Esophagus muscularis mucosa (tissue), 4 donors: Measurements from ENCODE around the gene MYO1A. TPM values are rescaled to one million over a fixed set of nuclear protein-coding genes. Genes with fewer than 3 reads are reported as not detected.
"Not testable (repeated sequence)": the region's sequence is repeated elsewhere in the genome, so short reads cannot be mapped to it uniquely, and the experiment has no call there.

ENCODE experiments used
- DNase-seq: peaks from one replicate; pipeline ENCODE4 v3.0.0-alpha.2; 2017; ENCODE audit errors: extremely low spot score
- H3K27ac ChIP-seq, 4 donors: fragments of 200-600 bp; sonication (generic); replicated peaks in 1 of 4; 1 replicate in 3 of 4; 2 replicates in 1 of 4; pipeline ENCODE4 v1.5.1; 2016 to 2019; ENCODE audit warnings: mild to moderate bottlenecking in 1 of 4
- H3K27me3 ChIP-seq, 4 donors: fragments of 200-600 bp; sonication (generic); one replicate each; pipeline versions ENCODE4 v1.5.1 to v1.6.0; 2016 to 2019
- H3K36me3 ChIP-seq, 4 donors: fragments of 200-600 bp; sonication (generic); one replicate each; pipeline ENCODE4 v1.5.1; 2016 to 2019
- H3K4me1 ChIP-seq, 4 donors: fragments of 200-600 bp; sonication (generic); one replicate each; pipeline ENCODE4 v1.5.1; 2016 to 2019
- H3K4me3 ChIP-seq, 4 donors: fragments of 200-600 bp; sonication (generic); 1 replicate in 2 of 4; 2 replicates in 2 of 4; pipeline ENCODE4 v1.5.1; 2016 to 2019; ENCODE audit warnings: mild to moderate bottlenecking in 4 of 4, moderate library complexity in 1 of 4
- H3K9me3 ChIP-seq, 4 donors: fragments of 200-600 bp; sonication (generic); 1 replicate in 3 of 4; 2 replicates in 1 of 4; pipeline ENCODE4 v1.5.1; 2016 to 2019
- CTCF ChIP-seq, 3 experiments: fragments of 200-600 bp in 2 of 3; fragments of 450-650 bp in 1 of 3; sonication (generic) in 2 of 3; IDR thresholded peaks; one replicate each; pipeline ENCODE4 v1.5.1; 2017 to 2019; ENCODE audit warnings: antibody characterized with exemption in 3 of 3, mild to moderate bottlenecking in 2 of 3, moderate library complexity in 1 of 3
- EP300 ChIP-seq: sonication (generic); formaldehyde crosslinking; IDR thresholded peaks from one replicate; pipeline ENCODE4 v1.6.1; 2017; ENCODE audit warnings: antibody characterized with exemption
- POLR2A ChIP-seq: fragments of 450-650 bp; IDR thresholded peaks from one replicate; pipeline ENCODE4 v1.6.1; 2017; ENCODE audit warnings: antibody characterized with exemption, moderate library complexity, mild to moderate bottlenecking, low read depth
- POLR2AphosphoS5 ChIP-seq, 2 donors: sonication (generic); formaldehyde crosslinking; IDR thresholded peaks; one replicate each; pipeline ENCODE4 v1.6.1; 2017; ENCODE audit warnings: antibody characterized with exemption in 2 of 2
- WGBS: methylation state at CpG from one replicate; pipeline ENCODE4 v1.1.5; 2018; 5-methylcytosine and 5-hydroxymethylcytosine counted together
- intact Hi-C: fragments of 100-400 bp; cut with DNase I; formaldehyde crosslinking; loops from one replicate; pipeline ENCODE4 v1.15.1; 2023
- total RNA-seq, 4 donors: library from RNA; depleted of rRNA; stranded (reverse); fragments of >200 nt; gene quantifications; one replicate each; pipeline versions ENCODE4 v1.1.0 to v1.2.1, GENCODE V29; 2016

Gene MYO1A
- total RNA-seq, 4 donors from 2014 or later, result 0.06 to 1.1 (median 0.83) TPM

DNA sequence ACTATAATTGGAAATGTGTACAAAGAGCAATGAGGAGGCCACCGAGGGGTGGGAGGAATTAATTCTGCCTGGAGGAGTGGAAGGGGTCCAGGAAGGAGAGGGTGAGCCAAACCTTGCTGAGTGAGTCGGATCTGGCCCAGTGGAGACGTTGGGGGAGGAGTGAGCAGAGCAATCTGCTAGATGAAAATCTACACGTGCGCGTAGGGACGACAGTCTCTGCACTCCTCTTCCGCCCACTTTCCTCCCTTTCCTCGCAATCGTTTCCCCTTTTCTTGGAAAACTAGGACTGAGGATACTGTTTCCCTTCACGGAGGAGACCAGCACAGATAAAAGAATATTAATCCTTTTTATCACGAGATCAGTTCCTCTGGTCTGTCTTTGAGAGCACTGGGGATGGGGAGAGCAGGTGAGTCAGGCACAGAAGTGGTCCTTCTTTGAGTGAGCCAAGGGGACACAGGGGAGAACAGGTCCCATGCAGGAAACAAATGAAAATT lies 36.1 kb upstream of the MYO1A start:
- WGBS, result 5% methylated on average over 12 of the region's 12 CpGs
- DNase-seq, result no peak

DNA sequence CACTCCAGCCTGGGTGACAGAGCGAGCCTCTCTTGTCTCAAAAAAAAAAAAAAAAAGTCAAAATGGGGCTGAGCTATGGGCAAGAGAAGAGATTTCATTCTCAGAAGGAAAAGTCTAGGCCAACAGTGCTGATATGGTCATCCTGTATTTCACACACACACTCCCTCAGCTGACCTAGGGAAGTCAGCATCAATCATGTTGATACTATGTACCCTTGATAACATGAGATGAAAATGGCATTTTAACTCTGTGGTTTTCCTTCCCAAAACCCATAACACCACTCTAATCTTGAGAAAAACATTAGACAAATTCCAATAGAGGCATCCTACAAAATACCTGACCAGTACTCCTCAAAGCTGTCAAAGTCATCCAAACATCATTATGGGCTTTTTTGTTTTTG lies 30.9 kb upstream of the MYO1A start:
- no peak for DNase-seq
- intact Hi-C loops, result no loop called here
- Histone ChIP-seq H3K36me3 (peaks cover 0 to 2% (median 0%) of the 10 kb centered on the region in 4 donors), H3K4me3 (no peak overlapping the region), H3K27me3 (no peaks in the 10 kb centered on the region), H3K4me1 (peaks cover 15 to 29% (median 24%) of the 10 kb centered on the region in 4 donors), H3K9me3 (no peaks in the 10 kb centered on the region), H3K27ac (no peak overlapping the region)
- 100% methylated on average over 1 of the region's 1 CpG for WGBS
- TF ChIP-seq POLR2AphosphoS5 (IDR thresholded peaks at IDR 0.05), result no peak
- no peak for TF ChIP-seq POLR2A
- TF ChIP-seq EP300, result no peak
- TF ChIP-seq CTCF (IDR thresholded peaks at IDR 0.05), result no peak

More for the DNA sequence above, 36.1 kb upstream of the MYO1A start:
- H3K4me1 ChIP-seq, result peaks cover 22 to 39% (median 36%) of the 10 kb centered on the region in 4 donors
- intact Hi-C loops, result no loop called here
- peaks cover 0 to 1% (median under 1%) of the 10 kb centered on the region in 4 donors for H3K36me3 ChIP-seq
- H3K27me3 ChIP-seq, result no peaks in the 10 kb centered on the region
- H3K9me3 ChIP-seq, result no peaks in the 10 kb centered on the region
- no peak for TF ChIP-seq POLR2A
- TF ChIP-seq POLR2AphosphoS5 (IDR thresholded peaks at IDR 0.05), result peak; percentile 40 to 43
- peak overlapping the region; percentile 88 to 96 (median 92) for H3K4me3 ChIP-seq
- H3K27ac ChIP-seq, result peak overlapping the region; percentile 99 to 100 (median 100)

DNA sequence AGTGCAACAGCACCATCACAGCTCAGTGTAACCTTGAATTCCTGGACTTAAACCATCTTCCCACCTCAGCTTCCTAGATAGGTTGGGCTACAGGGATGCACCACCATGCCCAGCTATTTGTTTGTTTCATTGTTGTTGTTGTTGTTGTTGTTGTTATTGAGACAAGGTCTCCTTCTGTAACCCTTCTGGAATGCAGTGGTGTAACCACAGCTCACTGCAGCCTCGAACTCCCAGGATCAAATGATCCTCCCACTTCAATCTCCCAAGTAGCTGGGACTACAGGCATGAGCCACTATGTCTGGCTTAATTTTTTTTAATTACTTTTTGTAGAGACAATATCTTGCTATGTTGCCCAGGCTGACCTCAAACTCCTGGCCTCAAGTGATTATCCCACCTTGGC lies 29.9 kb upstream of the MYO1A start:
- Histone ChIP-seq H3K27me3 (no peaks in the 10 kb centered on the region), H3K9me3 (no peaks in the 10 kb centered on the region), H3K4me3 (no peak overlapping the region), H3K27ac (peak overlapping the region; percentile 85 to 87 (median 85)), H3K4me1 (peaks cover 12 to 22% (median 19%) of the 10 kb centered on the region in 4 donors), H3K36me3 (peaks cover 0 to 7% (median 2%) of the 10 kb centered on the region in 4 donors)
- intact Hi-C loops, result no loop called here
- no peak for DNase-seq
- 57% methylated on average over 1 of the region's 1 CpG for WGBS
- TF ChIP-seq POLR2A, result no peak
- no peak for TF ChIP-seq EP300
- no peak for TF ChIP-seq CTCF (IDR thresholded peaks at IDR 0.05)
- TF ChIP-seq POLR2AphosphoS5 (IDR thresholded peaks at IDR 0.05), result no peak

GRCh38 chr12:57078519-57079404 lies 28.8 kb upstream of the MYO1A start, which contains the start of gene NEMP1:
Gene NEMP1 (minus strand): TSS chr12:57078791. CDS start chr12:57078745, 46 bp downstream.
- intact Hi-C loops, result no loop called here
- peaks cover 12 to 22% (median 19%) of the 10 kb centered on the region in 4 donors for H3K4me1 ChIP-seq
- H3K4me3 ChIP-seq, result peak within 1 kb of the TSS; percentile 73 to 87 (median 80)

GRCh38 chr12:57073566-57074450 lies 23.9 kb upstream of the MYO1A start:
- intact Hi-C loops, DNase-seq, H3K9me3 ChIP-seq, H3K27me3 ChIP-seq: not testable (repeated sequence)
- WGBS, result 91% methylated on average over 6 of the region's 6 CpGs
- H3K4me1 ChIP-seq, result peaks cover 7 to 43% (median 40%) of the 10 kb centered on the region in 4 donors
- H3K27ac ChIP-seq, result peak overlapping the region; percentile 70 to 78 (median 76)
- peak overlapping the region in 2 of 4 donors; percentile 23 to 36 for H3K4me3 ChIP-seq
- H3K36me3 ChIP-seq, result peaks cover 0 to 25% (median 18%) of the 10 kb centered on the region in 4 donors

More at GRCh38 chr12:57078519-57079404, 28.8 kb upstream of the MYO1A start, which contains the start of gene NEMP1:
- Histone ChIP-seq H3K36me3 (peaks cover 0 to 7% (median 2%) of the 10 kb centered on the region in 4 donors), H3K9me3 (no peaks in the 10 kb centered on the region), H3K27ac (peak within 1 kb of the TSS; percentile 85 to 87 (median 85)), H3K27me3 (no peaks in the 10 kb centered on the region)
- no peak for TF ChIP-seq POLR2A
- peak in 1 of 3 experiments; percentile 27 for TF ChIP-seq CTCF (IDR thresholded peaks at IDR 0.05)
- TF ChIP-seq EP300, result no peak
- TF ChIP-seq POLR2AphosphoS5 (IDR thresholded peaks at IDR 0.05), result peak; percentile 78 to 87
- peak; percentile 99 for DNase-seq
- WGBS, result under 1% methylated on average over 16 of the region's 39 CpGs
